GM13977 (cell line): ENCODE measurements around the gene UBE2I.

Experiments used
- DNase-seq: peaks from one replicate; pipeline ENCODE4 v3.0.0; 2012; ENCODE audit warnings: low spot score
- CTCF ChIP-seq: IDR thresholded peaks from 2 replicates; pipeline ENCODE4 v1.5.1; 2012; ENCODE audit warnings: mild to moderate bottlenecking, control low read depth; ENCODE audit not compliant: insufficient read depth; ENCODE audit errors: extremely low read depth, missing control alignments
- in situ Hi-C: fragments of 300-500 bp; cut with MboI; formaldehyde crosslinking; loops from one replicate; pipeline ENCODE4 v1.12.0; 2022; ENCODE audit warnings: low sequenced_read_pairs, low pct_unique_long_range_greater_than_20kb, mixed read lengths, inconsistent platforms; ENCODE audit not compliant: unreplicated experiment

Gene UBE2I

DNA sequence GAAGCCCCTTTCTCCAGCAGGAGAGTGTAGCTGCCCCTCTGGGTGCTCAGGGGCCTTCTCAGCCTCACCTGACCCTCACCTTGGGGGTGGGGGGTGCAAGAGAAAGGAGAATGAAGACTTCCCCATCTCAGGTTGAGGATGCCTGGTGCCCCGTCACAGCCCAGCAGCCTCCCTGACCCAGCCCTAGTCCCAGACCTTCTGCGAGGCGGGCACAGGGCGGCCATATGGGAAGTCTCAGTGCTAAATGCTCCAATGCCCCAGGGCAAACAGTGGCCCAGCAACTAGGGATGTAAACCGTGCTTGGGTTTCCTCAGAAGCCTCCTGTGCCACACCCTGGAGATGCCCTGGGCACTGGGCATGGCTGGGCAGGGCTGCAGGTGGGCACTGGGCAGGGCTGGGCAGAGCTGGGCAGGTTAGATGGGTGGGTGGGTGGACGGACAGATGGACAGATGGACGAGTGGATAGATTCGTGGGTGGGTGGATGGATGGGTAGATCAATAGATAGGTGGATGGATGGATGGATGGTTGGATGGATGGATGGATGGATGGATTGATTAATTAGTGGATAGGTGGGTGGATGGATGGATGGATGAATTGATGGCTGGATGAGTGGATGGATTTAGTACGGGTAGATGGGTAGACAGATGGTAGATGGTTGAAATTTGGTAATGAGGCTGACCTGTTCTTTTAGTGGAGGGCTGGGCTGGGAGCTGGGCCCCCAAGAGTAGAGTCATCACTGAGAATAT is 36.8 kb upstream of the UBE2I start:
- in situ Hi-C loops = no loop called here
- TF ChIP-seq CTCF = no peak
- DNase-seq = no peak

GRCh38 chr16:1273816-1274215 is 35.6 kb upstream of the UBE2I start:
- TF ChIP-seq CTCF = no peak
- no peak for DNase-seq
- in situ Hi-C loops = no loop called here

DNA sequence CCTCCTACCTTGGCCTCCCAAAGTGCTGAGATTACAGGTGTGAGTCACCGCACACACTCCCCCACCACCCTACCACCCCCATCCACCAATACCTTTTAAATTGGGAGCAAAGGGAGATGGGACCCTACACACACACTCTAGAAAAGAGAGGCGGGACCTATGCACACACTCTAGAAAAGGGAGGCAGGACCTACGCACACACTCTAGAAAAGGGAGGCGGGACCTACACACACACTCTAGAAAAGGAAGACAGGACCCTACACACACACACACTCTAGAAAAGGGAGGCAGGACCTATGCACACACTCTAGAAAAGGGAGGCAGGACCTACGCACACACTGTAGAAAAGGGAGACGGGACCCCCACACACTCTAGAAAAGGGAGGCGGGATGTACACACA is 34.7 kb upstream of the UBE2I start:
- DNase-seq = no peak
- in situ Hi-C loops = no loop called here
- no peak for TF ChIP-seq CTCF

DNA sequence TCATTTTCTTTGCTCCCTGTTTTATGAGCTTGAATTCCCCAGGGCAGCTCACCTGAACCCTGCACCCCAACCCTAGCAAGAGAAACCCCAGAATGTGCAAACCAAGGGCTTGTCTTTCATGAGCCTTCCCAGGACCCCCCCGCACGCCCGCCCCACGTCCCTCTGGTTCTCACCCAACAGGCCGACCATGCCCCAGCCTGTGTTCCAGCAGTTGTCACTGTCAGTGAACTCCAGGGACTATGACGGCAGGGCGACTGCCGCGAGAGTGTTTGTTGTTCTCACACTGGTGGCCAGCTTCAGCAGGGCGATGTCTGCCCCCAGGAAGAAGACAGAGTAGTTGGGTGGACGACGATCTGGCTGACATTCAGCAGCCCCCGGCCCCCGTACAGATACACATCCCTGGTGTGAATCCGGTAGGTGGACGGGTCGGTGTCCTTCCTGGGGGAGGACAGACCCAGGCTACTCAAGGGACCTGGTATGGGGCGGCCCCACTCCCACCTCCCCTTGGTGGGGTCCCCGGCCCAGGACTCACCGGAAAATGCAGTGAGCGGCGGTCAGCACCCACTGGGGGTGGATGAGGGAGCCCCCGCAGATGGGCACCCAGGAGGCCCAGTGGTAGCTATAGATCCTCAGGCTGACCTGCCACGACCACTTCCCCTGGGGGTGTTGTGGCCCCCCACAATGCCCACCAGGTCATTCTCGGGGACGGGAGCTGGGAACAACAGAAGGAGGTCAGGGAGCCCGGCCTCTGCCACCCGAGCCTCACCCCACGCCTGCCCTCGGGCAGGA is 33.5 kb upstream of the UBE2I start:
- in situ Hi-C loops = no loop called here
- no peak for TF ChIP-seq CTCF
- DNase-seq = no peak

DNA sequence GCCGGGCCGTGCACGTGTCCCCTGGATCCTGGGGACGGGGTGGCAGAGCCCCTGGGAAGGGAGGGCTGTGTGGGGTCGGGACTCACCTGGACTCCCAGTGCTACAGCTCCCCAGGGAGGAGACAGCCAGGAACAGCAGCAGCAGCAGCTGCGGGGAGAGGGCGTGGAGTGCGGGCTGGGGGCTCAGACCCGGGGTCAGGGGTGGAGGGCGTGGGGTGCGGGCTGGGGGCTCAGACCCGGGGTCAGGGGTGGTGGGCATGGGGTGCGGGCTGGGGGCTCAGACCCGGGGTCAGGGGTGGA is 32.9 kb upstream of the UBE2I start:
- no peak for DNase-seq
- TF ChIP-seq CTCF = no peak
- in situ Hi-C loops = no loop called here

DNA sequence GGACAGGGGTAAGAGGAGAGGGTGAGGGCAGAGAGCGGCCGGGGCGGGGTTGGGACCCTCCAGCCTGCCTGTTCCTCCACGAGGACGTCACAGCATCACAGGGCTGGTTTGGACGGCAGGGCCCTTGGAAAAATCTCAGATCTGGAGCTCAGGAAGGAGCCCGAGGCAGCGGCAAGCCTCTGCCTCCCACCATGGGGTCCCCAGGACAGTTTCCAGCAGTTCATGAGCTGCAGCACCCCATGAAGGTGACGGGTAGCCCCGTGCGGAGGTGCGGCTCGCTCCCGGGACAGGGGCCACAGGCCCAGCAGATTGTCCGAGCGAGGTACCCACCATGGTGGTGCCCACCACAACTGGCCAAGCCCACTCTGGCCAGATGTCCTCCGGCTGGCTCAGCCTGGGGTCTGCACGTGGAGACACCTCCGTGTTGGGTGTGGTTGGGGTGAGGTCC is 32.3 kb upstream of the UBE2I start:
- no peak for DNase-seq
- in situ Hi-C loops = no loop called here
- no peak for TF ChIP-seq CTCF
